Liver (tissue), 9 donors: ENCODE results near the gene TXNRD2. TPM values are rescaled to one million over a fixed set of nuclear protein-coding genes. Genes with fewer than 3 reads are reported as not detected.

Experiments used
- DNase-seq: peaks from one replicate; pipeline ENCODE4 v3.0.0-alpha.2; 2017; ENCODE audit warnings: low spot score
- H3K27ac ChIP-seq, 2 donors: one replicate each; pipeline ENCODE4 v1.7.0; 2013; ENCODE audit warnings: inconsistent platforms in 2 of 2, low read length in 2 of 2, control low read depth in 1 of 2, low read depth in 1 of 2, mild to moderate bottlenecking in 1 of 2
- H3K27me3 ChIP-seq, 4 donors: one replicate each; pipeline versions ENCODE4 v1.6.1 to v1.7.0; 2013; ENCODE audit warnings: low read length in 3 of 4, inconsistent platforms in 1 of 4, mild to moderate bottlenecking in 1 of 4, moderate library complexity in 1 of 4; ENCODE audit not compliant: control insufficient read depth in 4 of 4, insufficient read depth in 4 of 4
- H3K36me3 ChIP-seq, 4 donors: one replicate each; pipeline versions ENCODE4 v1.6.1 to v1.7.0; 2013; ENCODE audit warnings: low read length in 3 of 4, mild to moderate bottlenecking in 3 of 4, low read depth in 1 of 4, moderate library complexity in 1 of 4; ENCODE audit not compliant: control insufficient read depth in 4 of 4, insufficient read depth in 3 of 4
- H3K4me1 ChIP-seq, 4 donors: one replicate each; pipeline versions ENCODE4 v1.6.1 to v1.7.0; 2013; ENCODE audit warnings: low read length in 3 of 4, mild to moderate bottlenecking in 3 of 4, moderate library complexity in 1 of 4; ENCODE audit not compliant: control insufficient read depth in 4 of 4, insufficient read depth in 4 of 4
- H3K4me3 ChIP-seq, 3 donors: one replicate each; pipeline versions ENCODE4 v1.6.1 to v1.7.0; 2013; ENCODE audit warnings: low read length in 3 of 3, control low read depth in 1 of 3, low read depth in 1 of 3, mild to moderate bottlenecking in 1 of 3
- H3K9ac ChIP-seq, 2 donors: one replicate each; pipeline ENCODE4 v1.7.0; 2013; ENCODE audit warnings: low read length in 2 of 2, mild to moderate bottlenecking in 2 of 2, moderate library complexity in 2 of 2, control low read depth in 1 of 2, low read depth in 1 of 2
- H3K9me3 ChIP-seq, 4 donors: one replicate each; pipeline versions ENCODE4 v1.6.1 to v1.7.0; 2013; ENCODE audit warnings: low read length in 3 of 4; ENCODE audit not compliant: control insufficient read depth in 4 of 4
- CTCF ChIP-seq: fragments of 150-350 bp; IDR thresholded peaks from 2 replicates; pipeline ENCODE4 v1.5.1; 2017; ENCODE audit warnings: improper control_type of control experiment, low read depth, low read length; ENCODE audit not compliant: missing input control
- EGR1 ChIP-seq, 2 donors: IDR thresholded peaks; 2 replicates each; pipeline ENCODE4 v1.6.1; 2016 to 2018; ENCODE audit warnings: antibody characterized with exemption in 2 of 2, low read depth in 2 of 2
- FOXA1 ChIP-seq: IDR thresholded peaks from 2 replicates; pipeline ENCODE4 v1.6.1; 2016; ENCODE audit warnings: antibody characterized with exemption
- FOXA2 ChIP-seq: IDR thresholded peaks from 2 replicates; pipeline ENCODE4 v1.6.1; 2016; ENCODE audit warnings: antibody characterized with exemption
- GABPA ChIP-seq, 2 donors: IDR thresholded peaks in 1 of 2; conservative IDR thresholded peaks in 1 of 2; 2 replicates each; pipeline ENCODE4 v1.6.1; 2016; ENCODE audit warnings: antibody characterized with exemption in 2 of 2, mild to moderate bottlenecking in 1 of 2, moderate library complexity in 1 of 2
- HNF4A ChIP-seq, 2 donors: conservative IDR thresholded peaks; 2 replicates each; pipeline ENCODE4 v1.6.1; 2016; ENCODE audit warnings: antibody characterized with exemption in 2 of 2, mild to moderate bottlenecking in 2 of 2
- HNF4G ChIP-seq: IDR thresholded peaks from 2 replicates; pipeline ENCODE4 v1.6.1; 2016; ENCODE audit warnings: antibody characterized with exemption
- MAX ChIP-seq: IDR thresholded peaks from 2 replicates; pipeline ENCODE4 v1.6.1; 2016; ENCODE audit warnings: antibody characterized with exemption
- NR2F2 ChIP-seq: IDR thresholded peaks from 2 replicates; pipeline ENCODE4 v1.6.1; 2016; ENCODE audit warnings: antibody characterized with exemption
- RAD21 ChIP-seq, 2 donors: IDR thresholded peaks; 2 replicates each; pipeline ENCODE4 v1.6.1; 2016; ENCODE audit warnings: antibody characterized with exemption in 2 of 2, mild to moderate bottlenecking in 2 of 2
- REST ChIP-seq: IDR thresholded peaks from 2 replicates; pipeline ENCODE4 v1.6.1; 2016; ENCODE audit warnings: antibody characterized with exemption, mild to moderate bottlenecking
- RXRA ChIP-seq, 2 donors: IDR thresholded peaks; 2 replicates each; pipeline ENCODE4 v1.6.1; 2017 to 2018; ENCODE audit warnings: antibody characterized with exemption in 2 of 2, mild to moderate bottlenecking in 1 of 2
- SP1 ChIP-seq: IDR thresholded peaks from 2 replicates; pipeline ENCODE4 v1.6.1; 2018; ENCODE audit warnings: antibody characterized with exemption, mild to moderate bottlenecking
- YY1 ChIP-seq: IDR thresholded peaks from 2 replicates; pipeline ENCODE4 v1.6.1; 2016; ENCODE audit warnings: antibody characterized with exemption, mild to moderate bottlenecking
- ZBTB33 ChIP-seq: IDR thresholded peaks from 2 replicates; pipeline ENCODE4 v1.6.1; 2016; ENCODE audit warnings: antibody characterized with exemption
- WGBS: extraction: QIAGEN DNeasy Blood & Tissue Kit; methylation state at CpG from one replicate; pipeline ENCODE4 v1.1.7; 2013; 5-methylcytosine and 5-hydroxymethylcytosine counted together
- polyA plus RNA-seq, 2 donors: library from polyadenylated mRNA; stranded (reverse) in 1 of 2; unstranded in 1 of 2; fragments of 200-250 nt in 1 of 2; fragments of >200 nt in 1 of 2; fragmentation: Nextera tagmentation in 1 of 2; extraction: Ambion mirVana in 1 of 2; gene quantifications; one replicate each; pipeline versions ENCODE4 v1.2.1 to v1.2.3, GENCODE V29; 2013 to 2015
- total RNA-seq, 2 donors: library from RNA; depleted of rRNA; stranded (reverse); fragments of >200 nt; gene quantifications; one replicate each; pipeline ENCODE4 v1.2.3, GENCODE V29; 2014
- donor health status: healthy.
- donor health status: healthy.
- donor health status: healthy.
- donor health status: healthy.
- donor health status: healthy.

Gene TXNRD2
- total and polyA plus RNA-seq, 4 donors: 22.2 to 41.3 (median 33.6) TPM

GRCh38 chr22:19914201-19914943 is 27.2 kb downstream of the TXNRD2 start:
- no peak for DNase-seq
- H3K4me3 ChIP-seq: no peak overlapping the region
- TF ChIP-seq GABPA (IDR thresholded peaks at IDR 0.05 in 1 of 2, conservative IDR thresholded peaks at IDR 0.05 in 1 of 2): no peak
- no peak for TF ChIP-seq YY1
- TF ChIP-seq FOXA1: no peak
- TF ChIP-seq SP1: no peak
- TF ChIP-seq HNF4G: no peak
- no peak for TF ChIP-seq MAX
- TF ChIP-seq REST: no peak
- TF ChIP-seq EGR1 (IDR thresholded peaks at IDR 0.05; ENCODE audit: low read depth in 2 of 2): no peak
- TF ChIP-seq HNF4A (conservative IDR thresholded peaks at IDR 0.05): no peak
- no peak for TF ChIP-seq NR2F2
- no peak for TF ChIP-seq RXRA (IDR thresholded peaks at IDR 0.05)
- TF ChIP-seq FOXA2: no peak
- no peak for TF ChIP-seq ZBTB33
- no peak for TF ChIP-seq CTCF
- TF ChIP-seq RAD21 (IDR thresholded peaks at IDR 0.05): no peak
- no peak overlapping the region for H3K27ac ChIP-seq
- H3K27me3 ChIP-seq: no peaks in the 10 kb centered on the region
- no peaks in the 10 kb centered on the region for H3K9me3 ChIP-seq
- H3K36me3 ChIP-seq: peaks cover 18 to 70% (median 41%) of the 10 kb centered on the region in 4 donors
- WGBS: 98% methylated on average over 9 of the region's 9 CpGs
- H3K9ac ChIP-seq: no peak overlapping the region
- no peaks in the 10 kb centered on the region for H3K4me1 ChIP-seq
